A673 (cell line): ENCODE data around the gene ASB13.

Experiments
- CTCF ChIP-seq: fragments of 300-800, 200-600 bp; sonication (generic); conservative IDR thresholded peaks from 2 replicates; pipeline ENCODE4 v1.5.1; 2017; ENCODE audit warnings: low read depth, mild to moderate bottlenecking, antibody characterized with exemption, low read length, moderate library complexity, mixed read lengths
- EZH2 ChIP-seq: fragments of 200-600 bp; sonication (generic); IDR thresholded peaks from 2 replicates; pipeline ENCODE4 v1.6.1; 2017; ENCODE audit warnings: borderline replicate concordance, low read depth, mild to moderate bottlenecking, mixed read lengths, antibody characterized with exemption, low read length; ENCODE audit not compliant: poor library complexity, severe bottlenecking

- TF ChIP-seq CTCF (no peak), EZH2 (no peak)
Measured at GRCh38 chr10:5598085-5598690, 68.2 kb downstream of the ASB13 start.
